Stimulated activated CD4-positive, alpha-beta T cell treated with anti-CD3 and anti-CD28 coated beads, Interleukin-15, amount 100 ng/mL, for 48 hours (primary cell): ENCODE data around the gene PDE4D.
"Not testable (repeated sequence)": the region's sequence is repeated elsewhere in the genome, so short reads cannot be mapped to it uniquely, and the experiment has no call there.

ENCODE experiments used
- DNase-seq, 2 donors: peaks; one replicate each; pipeline ENCODE4 v3.0.0-alpha.2; 2020; ENCODE audit warnings: low read depth in 2 of 2

PDE4D gene

GRCh38 chr5:59071755-59072549, 821.6 kb downstream of the PDE4D start:
- no peak for DNase-seq

DNA sequence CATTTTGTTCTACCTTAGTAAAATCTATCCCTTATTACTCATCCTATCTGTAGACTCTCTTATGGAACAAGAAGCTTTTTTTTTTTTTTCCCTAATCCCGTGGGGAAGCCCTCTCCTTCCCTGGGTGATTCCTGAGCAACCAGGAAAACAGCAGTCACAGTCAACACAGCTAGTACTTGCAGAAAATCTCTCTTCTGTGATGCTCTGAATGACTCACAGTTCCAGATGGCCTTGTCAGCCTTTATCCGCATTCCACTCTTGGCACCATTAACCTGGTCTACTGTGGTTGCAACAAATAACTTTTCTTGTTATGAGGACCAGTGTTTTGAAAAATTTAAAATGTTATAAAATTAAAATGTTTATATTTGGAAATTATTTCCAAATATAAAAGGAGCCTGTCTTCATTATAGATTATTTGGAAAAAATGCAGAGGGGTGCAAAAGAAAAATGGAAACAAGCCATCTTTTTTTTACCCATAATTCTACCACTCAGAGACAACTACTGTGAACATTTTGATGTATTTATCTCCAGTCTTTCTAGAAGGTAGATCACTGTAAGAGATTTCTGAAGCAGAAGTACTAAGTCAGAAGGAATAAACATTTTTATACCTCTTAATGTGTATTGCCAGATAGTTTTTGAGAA, 824.0 kb downstream of the PDE4D start:
- no peak for DNase-seq

DNA sequence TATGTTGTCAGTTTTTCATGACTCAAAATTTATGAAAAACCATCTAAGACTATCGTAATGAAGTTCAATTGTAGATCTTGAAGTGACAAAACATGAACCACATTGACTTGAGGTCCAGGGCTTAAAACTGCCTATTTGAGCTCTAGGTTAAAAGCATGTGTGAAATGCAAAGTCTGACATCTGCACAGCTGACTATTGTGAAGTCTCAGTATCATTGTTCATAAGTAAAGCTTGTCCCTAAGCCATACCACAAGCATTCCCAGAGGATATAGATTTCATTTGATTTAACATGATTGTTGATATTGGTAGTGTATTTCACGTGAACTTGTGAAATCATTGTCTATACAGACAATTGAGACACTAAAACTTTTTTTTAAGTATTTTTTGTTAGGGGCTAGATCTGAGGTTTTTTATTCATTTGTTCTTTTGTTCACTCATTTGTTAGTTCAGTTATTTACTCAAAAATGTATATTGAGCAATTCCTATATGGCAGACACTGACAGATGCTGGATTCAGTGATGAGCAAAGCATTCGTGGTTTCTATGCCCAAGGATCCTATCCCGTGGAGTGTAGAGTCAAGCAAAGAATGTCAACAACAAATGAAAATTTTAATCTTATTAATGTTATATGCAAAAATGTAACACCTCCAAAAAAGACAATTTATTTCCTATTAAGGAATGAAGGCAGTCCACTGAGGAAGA, 825.4 kb downstream of the PDE4D start:
- no peak for DNase-seq

GRCh38 chr5:59066367-59067163, 827.0 kb downstream of the PDE4D start:
- no peak for DNase-seq

GRCh38 chr5:59065554-59065953, 828.0 kb downstream of the PDE4D start:
- DNase-seq: no peak

DNA sequence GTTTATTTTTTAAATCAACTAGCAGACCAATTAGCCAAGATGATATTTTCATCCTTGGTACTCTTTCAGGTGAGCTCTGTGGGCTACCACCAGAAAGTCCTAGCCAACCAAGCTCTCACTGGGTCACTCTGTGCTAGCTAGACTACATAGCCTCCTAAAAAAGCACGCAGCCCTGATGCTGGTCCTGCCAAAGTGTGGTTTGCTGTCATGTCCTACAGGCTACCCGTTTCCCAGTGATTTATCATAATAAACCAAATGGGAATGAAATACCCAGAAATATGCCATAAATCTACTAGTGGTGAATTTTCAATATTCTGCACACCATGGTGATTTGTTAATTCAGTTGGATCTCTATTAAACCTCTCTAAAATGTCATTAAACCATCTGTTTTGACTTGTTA, 829.2 kb downstream of the PDE4D start:
- no peak for DNase-seq

- DNase-seq: no peak
Measured at GRCh38 chr5:59062986-59063683, 830.4 kb downstream of the PDE4D start.

- DNase-seq: no peak
Measured at GRCh38 chr5:59061377-59061776, 832.1 kb downstream of the PDE4D start.

- DNase-seq: no peak
Measured at GRCh38 chr5:59058969-59059687, 834.4 kb downstream of the PDE4D start.

- DNase-seq: no peak
Measured at GRCh38 chr5:59058237-59058636, 835.3 kb downstream of the PDE4D start.

- DNase-seq: not testable (repeated sequence)
Measured at GRCh38 chr5:59056599-59056998, 836.9 kb downstream of the PDE4D start.

GRCh38 chr5:59055745-59056448, 837.6 kb downstream of the PDE4D start:
- no peak for DNase-seq

GRCh38 chr5:59054963-59055528, 838.5 kb downstream of the PDE4D start:
- DNase-seq: no peak

DNA sequence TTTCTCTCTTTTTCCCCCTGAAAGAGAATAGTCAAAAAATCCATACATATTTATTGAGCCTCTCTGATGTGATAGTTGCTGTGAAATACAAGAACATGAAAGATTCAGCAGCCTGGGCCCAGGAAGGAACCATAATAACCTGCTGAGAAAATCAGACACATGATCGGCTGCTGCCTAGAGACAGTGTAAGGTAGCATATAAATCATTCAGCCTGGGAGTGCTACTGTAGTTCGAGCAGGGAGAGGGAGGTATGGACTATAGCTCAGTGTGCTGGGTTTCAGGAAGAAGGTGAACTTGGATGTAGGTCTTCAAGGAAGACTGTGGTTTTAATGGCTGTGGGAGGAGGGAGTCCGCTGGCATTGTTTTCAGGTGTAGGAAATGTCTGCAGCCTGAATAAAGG, 841.6 kb downstream of the PDE4D start:
- DNase-seq: no peak

GRCh38 chr5:59049095-59049494, 844.4 kb downstream of the PDE4D start:
- DNase-seq: no peak

DNA sequence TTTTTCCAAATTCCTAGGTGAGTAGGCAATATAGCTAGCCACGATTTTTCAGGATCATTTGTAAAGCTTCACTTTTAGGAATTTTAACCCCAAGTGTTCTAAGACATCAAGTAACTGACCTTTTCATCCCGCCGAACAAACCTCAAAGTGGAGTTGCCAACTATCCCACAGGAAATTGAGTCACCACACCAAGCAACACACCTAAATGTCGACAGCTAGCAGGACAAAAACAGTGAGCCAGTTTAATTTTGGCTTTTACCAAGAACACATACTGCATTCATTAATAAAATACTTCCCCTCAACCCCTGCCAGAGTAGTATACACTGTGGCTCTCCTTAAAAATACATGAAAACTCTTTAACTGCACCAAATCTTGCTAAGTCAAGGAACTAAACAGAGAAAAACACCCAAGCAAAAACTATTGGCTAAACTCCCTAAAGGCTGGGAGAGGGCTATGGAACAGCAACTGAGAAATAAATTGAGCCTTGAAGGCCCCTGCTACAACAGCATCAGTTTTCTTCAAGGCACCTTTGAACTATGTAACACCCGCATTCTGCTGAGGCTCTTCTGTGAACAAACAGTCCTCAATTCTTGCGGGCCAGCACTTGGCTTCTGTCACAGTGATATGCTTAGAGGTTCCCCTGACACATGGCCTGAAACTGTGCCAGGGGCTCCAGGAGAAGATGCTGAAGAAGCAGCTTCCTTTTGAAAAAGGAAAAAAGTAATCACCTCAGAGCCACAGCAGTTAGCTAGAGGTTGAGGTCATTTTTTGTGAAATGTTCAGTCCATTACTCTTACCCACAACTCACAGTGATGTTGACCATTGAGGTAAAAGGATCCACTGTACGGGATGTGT, 851.1 kb downstream of the PDE4D start:
- no peak for DNase-seq

DNA sequence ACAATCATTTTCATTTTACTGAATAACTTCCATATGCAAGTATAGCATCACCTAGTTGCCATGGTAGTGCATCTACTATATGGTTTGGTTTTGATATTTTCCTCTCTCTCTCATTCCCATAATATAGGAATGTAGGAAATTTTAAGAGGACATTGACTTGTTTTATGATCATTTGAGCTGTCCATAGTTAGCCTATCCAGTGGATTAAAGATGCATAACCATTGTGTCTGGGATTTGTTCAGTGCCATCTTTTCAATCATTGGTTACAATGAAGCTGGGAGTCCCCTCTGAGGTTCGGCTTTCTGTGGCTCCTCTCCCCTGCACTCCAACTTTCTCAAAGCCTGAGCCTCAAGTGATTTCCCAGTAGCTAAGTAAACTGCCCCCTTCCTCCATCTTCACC, 852.2 kb downstream of the PDE4D start:
- DNase-seq: no peak

DNA sequence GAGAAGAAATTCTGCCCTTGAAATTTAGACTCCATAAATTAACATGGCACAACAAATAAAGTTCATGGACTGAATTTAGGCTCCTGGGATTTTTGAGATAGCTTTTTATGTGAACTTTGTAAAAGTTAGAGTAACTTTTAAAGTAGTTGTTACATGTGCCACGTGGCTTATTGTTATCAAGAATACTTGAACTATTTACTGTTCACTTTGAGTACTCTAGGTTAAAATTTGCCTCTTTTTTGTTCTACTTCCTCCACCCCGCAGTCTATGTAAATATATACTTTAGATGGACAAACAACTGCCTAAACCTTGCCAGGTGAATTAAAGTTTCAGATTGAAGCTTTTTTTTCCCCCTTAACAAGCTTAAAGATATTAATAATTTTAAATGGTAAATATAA, 852.7 kb downstream of the PDE4D start:
- DNase-seq: no peak
